Fibroblast of upper back skin (primary cell): ENCODE data around the gene ECHS1.
"Not testable (repeated sequence)": the region's sequence is repeated elsewhere in the genome, so short reads cannot be mapped to it uniquely, and the experiment has no call there.

Experiments
- DNase-seq: peaks from one replicate; pipeline ENCODE4 v3.0.0-alpha.2; 2013

Gene ECHS1

DNA sequence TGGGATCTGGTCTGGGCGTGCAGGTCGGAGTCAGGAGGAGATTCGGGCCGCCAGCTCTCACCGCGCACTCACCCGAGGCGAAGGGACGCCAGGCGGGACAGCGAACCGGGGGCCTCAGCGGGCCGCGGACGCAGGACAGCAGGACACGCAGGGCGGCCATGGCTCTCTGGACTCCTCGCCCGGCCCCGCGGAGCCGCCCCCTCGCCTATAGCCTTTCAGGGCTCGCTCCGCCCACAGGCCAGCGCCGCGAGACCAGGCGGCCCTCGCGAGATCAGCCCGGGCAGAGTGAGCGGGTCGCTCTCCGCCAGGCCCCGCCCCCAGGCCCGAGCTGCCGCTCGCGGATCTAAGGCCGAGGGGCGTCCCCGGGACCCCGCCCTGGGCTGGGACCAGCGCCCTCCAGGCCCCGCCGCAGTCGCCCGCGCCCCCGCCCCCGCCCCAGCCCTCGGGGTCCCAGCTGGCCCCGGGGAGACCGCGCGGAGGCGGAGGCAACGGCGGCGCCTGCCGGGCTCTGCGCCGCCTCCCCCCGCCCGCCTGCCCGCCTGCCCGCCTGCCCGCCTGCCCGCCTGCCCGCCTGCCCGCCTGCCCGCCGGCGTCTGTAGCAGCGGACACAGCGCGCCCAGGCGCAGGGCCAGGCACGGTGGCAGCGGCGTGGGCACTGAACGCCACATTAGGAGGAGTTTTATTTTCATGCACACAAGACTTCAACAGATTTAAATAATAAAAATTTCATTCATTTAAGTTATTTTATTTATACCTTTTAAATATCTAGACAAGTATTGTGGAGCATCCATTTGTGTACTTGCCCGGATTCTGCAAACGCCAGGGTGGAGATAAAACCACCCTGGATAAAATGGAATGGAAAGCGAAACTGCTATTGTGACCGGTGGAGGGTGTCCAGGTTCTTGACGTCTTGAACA lies at the start of gene ECHS1:
Gene ECHS1, minus strand, starts transcription at position 181 of the 917 bp plus-strand sequence. Its CDS starts 21 bp downstream, at position 160.
- peak; percentile 91 for DNase-seq

DNA sequence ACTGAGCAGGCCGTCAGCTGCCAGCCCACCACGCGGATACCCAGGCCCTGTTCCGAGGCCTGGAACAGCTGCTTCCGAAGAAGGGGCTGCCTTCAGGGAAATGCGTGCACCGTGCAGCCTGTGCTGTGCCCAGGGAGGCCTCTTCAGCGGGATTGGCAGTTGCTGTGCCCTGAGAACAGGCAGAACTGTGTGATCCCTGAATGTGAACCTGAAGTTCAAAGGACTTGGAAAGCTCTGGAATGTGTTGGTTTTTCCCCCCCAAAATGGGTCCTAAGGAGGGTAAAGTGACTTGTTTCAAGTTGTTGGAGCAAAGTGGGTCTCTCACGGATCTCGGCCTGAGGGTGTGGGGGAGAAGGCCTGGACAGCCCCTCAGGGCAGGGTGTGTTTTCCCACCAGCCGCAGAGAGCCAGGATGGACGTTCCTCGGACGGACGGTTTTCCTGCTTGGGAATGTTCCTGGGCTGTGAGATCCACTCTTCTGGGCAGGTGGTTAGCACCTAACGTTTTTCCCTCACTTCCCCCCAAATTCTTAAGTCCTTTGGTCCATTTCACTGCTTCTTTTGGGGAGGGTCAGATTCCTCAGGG lies 49.2 kb upstream of the ECHS1 start:
- no peak for DNase-seq

DNA sequence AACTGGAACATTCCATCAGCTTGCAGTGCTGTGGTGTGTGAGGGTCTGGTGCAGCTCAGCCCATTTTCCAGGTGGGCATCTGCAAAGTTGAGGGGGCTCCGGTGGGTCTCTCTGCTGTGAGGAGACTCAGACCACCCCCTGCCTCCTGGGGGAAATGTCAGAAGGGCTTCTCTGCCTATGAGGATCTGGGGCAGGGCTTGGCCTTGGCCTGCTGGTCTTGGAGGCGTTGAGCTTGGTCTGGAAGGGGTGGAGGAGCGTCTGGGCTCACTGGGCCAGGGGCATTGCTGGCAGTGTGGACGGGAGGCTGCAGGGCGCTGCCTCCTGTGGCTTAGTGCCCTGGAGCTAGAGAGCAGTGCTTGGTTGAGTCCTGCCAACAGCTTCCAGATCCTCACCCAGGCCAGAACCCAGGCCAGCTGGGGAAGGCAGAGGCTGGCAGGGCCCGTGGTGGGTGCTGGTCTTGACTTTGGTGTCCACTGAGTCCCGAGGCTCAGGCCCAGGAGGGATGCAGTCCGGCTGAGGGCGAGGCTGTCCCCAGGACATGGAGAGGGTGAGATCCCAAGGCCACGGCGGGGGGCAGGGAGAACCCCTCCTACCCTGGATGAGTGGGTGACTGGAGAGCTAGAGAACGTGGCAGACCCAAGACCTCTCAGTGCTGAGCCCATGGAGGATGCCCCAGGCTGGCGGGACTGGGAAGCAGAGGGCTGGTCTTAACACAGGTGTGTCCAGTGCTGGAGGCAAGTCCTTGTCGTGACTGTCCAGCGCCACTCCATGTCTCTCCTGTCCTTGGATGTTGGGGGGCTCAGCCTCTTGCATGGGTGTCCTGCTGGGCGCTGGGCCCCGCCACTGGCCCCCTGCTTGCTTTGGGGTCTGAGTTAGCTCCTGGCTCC lies 48.4 kb upstream of the ECHS1 start:
- no peak for DNase-seq

DNA sequence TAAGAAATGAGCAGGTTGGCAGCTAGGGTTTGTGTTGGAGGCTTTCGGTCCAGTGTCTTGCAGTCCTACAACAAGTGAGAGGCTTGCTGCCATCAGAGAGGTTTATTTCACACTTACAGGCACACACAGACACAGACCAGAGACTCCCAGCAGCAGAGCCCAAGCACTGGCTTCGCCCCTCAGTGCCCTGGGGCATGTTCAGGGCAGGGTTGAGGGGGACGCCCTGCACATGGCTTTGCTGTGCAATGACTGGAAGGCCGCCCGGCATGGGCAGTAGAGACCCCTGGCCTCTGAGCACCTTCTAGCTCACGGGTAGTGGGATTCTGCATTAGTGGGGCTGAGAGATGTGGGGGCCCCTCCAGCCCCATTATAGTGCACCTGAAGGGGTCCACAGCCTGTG lies 47.4 kb upstream of the ECHS1 start:
- no peak for DNase-seq

DNA sequence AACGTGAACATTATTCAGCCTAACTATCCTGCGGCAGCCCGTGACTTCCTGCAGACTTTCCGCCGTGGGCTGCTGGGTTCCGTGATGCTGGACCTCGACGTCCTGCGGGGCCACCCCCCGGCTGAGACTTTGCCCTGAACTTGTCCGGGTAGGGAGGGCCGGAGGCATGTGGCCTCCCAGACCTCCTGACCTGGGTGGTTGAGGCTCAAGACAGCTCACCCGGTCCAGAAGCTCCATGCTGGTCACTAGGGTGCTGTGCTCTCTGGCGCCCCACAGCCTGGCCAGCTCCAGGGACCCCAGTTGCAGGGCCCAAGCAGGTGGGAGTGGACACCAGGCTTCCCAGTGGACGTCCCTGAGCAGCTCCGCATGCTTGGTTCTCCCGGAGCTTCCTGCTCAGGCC lies 46.9 kb upstream of the ECHS1 start:
- DNase-seq: no peak

DNA sequence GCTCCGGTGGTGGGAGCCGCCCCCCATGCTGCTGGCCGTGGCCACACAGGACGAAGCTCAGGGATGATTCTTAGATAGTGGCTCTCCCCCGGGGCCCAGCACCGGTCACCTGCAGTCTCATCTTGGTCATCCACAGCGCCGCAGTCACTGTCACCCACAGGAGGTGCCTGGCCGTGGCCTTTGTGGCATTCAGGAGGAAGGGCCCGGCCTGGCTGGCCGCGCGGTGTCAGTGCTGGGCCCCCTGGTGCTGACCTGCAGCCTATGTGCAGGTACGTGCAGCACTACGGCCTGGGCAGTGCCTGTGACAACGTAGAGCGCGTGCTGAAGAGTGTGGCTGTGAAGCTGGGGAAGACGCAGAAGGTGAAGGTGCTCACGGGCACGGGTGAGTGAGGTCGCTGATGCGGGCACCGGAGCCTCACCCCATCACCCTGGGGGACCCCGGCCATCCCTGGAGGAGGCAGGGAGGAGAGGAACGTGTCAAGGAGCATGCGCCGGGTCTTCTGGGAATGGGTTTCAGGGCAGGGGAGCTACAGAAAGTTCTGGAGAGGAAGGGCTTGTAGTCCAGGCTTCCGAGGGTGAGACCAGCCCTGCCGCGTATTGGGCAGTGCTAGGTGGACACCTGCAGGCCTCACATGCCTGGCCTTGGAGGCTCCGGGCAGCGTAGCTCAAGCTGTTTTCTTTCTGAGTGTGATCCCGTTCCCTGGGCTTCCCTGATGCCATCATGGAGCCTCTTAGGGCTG lies 46.2 kb upstream of the ECHS1 start:
- no peak for DNase-seq

DNA sequence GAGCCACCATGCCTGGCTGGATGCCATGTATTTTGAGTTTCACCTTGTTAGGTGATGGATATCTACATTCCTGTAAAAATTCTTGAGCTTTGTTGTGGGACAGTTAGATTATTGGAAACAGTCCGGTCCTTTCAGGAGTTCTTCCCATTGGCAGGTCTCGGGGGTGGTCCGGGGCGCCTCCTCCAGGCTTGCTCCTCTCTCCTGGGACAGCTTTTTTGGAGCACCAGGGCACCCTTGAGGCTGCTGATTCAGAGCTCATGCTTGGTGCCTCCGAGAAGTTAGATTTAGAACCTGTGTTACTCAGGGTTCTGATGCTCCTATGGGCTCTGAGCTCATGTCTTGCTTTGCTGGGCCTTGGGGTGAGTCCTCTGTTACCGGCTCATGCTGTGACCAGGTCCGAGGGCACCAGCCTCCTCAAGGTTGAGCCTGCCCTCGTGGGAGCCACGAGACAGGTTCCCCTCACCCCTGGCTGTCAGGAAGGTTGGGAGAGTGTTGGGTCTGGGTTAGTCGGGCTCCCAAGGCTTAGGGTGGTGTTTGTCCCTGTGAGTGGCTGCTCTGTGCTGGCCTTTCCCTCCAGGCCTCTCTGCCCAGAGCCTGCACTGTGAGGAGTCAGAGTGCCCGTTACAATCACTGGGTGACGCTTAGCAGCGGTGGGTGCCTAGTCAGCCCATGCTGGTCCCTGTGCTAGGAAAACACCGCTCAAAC lies 45.3 kb upstream of the ECHS1 start:
- DNase-seq: no peak

DNA sequence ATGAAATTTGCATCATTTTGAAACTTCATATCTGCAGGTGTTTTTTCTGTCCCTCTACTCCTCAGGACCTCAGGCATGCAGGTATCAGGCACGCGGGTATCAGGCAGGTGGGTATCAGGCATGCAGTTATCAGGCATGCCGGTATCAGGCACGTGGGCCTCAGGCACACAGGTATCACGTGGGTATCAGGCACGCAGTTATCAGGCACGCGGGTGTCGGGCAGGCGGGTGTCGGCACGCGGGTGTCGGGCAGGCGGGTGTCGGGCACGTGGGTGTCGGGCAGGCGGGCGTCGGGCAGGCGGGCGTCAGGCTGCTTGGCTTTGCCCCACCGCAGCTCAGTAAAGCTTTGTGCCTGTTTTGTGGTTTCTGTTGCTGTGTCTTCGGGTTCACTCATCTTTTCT lies 42.6 kb upstream of the ECHS1 start:
- DNase-seq: no peak

DNA sequence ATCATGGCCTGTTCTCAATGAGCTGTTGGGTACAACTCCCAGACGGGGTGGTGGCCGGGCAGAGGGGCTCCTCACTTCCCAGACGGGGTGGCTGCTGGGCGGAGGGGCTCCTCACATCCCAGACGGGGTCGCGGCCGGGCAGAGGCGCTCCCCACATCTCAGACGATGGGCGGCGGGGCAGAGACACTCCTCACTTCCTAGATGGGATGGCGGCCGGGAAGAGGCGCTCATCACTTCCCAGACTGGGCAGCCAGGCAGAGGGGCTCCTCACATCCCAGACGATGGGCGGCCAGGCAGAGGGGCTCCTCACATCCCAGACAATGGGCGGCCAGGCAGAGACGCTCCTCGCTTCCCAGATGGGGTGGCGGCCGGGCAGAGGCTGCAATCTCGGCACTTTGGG lies 41.2 kb upstream of the ECHS1 start:
- not testable (repeated sequence) for DNase-seq

DNA sequence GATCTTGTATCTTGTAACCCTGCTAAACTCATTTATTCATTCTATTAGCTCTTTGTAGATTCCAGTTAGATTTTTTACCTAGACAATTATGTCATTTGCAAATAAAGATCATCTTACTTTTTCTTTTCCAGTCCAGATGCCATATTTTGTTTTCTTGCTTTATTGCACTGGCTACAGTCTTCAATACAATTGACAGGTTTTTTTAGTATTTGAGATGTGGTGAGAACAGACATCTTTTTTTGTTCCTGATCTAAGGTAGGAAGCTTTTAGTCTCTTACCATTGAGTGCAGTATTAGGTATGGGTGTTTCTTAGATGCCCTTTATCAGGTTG lies 39.2 kb upstream of the ECHS1 start:
- DNase-seq: no peak

DNA sequence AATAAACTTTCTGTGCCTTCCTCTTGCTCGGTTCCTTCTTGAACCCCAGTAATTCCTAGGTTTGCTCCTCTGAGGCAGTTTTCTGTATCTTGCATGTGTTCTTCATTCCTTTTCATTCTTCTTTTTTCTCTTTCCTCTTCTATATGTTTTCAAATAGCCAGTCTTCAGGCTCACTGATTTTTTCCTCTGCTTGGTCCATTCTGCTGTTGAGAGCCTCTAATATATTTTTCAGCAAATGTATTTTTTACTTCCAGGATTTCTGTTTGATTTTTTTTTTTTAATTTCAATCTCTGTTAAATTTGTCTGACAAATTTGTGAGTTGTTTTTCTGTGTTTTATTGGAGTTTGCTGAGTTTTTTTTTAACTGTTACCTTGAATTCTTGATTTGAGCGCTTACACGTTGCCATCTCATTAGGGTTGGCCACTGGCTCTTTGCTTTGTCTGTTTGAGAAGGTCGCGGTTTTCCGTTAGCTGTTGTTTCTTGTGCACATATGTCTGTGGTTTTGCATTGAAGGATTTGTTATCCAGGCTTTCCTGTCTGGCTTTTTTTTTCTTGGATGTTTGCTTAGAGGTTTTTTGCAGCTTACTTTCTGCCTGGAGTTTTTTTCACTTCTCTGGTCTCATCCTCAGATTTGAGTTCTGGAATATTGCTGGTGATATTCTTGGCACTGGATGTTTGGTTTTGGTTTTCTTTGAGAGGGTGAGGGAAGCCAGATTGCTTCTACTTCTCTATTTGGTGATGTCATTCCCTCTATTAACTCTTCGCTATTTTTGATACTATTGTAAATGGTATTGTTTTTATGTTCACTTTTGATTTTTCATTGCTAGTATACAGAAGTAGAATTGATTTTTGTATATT lies 38.6 kb upstream of the ECHS1 start:
- DNase-seq: no peak

DNA sequence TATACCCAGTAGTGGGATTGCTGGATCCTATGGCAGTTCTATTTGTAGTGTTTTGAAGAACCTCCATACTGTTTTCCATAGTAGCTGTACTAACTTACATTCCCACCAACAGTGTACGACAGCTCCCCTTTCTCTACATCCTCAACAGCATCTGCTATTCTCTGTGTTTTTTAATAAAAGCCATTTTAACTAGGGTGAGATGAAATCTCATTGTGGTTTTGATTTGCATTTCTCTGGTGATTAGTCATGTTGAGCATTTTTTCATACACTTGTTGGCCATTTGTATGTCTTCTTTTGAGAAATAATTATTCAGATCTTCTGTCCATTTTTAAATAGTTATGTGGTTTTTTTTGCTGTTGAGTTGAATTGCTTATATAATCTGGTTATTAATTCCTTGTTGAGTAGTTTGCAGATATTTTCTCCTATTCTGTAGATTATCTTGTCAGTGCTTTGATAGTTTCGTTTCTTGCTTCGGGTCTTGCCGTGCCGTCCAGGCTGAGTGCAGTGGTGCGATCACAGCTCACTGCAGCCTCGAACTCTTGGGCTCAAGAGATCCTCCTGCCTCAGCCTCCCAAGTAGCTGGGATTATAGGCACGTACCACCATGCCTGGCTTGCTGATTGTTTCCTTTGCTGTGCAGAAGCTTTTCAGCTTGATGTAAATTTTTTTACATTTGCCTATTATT lies 32.8 kb upstream of the ECHS1 start:
- DNase-seq: peak; percentile 52

DNA sequence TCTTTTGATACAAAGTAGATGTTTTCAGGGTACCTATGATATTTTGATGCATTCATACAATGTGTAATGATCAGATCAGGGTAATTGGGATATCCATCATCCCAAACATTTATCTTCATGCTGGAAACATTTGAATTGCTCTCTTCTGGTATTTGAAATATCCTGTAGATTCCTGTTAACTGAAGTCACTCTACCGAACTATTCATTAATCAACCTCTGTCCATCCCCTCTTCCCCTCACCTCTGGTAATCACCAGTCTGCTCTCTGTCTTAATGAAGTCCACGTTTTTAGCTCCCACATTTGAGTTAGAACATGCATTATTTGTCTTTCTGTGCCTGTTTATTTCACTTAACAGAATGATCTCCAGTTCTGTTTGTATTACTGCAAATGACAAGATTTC lies 32.1 kb upstream of the ECHS1 start:
- peak; percentile 38 for DNase-seq

DNA sequence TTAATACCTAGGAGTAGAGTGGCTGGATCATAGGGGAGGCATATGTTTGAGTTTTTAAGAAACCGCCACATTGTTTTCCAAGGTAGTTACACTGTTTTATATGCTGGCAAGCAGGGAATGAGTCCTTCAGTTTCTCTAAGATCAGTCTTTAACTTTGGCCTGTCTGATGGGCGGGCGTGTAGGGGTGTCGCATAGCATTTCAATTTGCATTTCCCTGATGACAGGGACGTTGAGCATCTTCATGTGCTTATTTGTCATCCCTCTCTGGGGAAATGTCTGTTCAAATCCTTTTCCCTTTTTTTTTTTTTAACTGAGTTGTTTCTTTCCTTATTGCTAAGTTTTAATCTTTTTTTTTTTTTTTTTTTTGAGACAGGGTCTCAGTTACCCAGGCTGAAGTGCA lies 30.6 kb upstream of the ECHS1 start:
- DNase-seq: no peak

DNA sequence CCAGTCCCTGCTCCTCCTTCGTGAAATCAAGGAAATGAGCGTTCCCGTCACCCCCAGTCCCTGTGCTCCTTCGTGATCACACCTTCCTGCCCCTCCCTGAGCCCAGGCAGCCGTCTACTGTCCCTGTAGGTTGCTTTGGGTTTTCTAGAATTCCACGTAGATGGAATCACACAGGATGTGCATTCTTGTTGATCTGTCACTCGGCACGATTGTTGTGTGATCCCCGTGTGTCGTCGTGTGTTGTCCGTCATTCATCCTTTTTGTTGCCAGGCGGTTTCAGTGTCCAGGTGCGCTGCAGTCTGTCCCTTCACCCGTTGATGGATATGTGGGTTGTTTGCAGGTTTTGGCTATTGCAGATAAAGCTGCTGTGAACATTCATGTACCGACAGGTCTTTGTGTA lies 30.2 kb upstream of the ECHS1 start:
- DNase-seq: no peak

DNA sequence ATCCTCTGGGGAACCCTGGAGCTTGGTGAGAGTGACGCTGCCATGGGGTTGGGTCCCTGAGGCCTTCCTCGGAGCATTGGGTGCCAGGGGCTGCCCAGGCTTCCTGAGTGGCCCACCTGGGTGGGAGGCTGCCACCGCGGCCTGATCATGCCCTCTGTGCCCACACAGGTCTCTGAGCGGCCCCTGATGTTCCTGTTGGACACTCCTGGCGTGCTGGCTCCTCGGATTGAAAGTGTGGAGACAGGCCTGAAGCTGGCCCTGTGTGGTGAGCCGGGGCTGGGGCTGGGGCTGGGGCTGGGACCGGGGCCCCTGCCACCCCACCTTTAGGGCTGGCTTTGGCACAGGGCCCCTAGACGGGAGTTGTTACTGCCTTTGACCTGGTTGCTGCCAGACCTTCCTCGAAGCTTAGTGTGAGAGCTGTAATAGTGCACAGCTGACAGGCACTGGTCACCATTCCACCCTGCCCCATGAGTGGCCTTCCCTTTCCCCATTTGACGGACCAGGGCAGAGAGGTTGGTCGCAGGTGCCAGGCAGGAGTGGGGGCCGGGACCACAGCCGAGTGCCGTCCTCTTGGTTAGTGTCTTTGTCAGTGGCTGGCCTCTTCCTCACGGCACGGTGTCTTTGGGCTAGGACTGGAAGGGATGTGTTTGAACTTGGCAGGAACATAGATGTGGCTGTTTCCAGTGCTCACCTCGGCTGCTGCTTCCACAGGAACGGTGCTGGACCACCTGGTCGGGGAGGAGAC lies 29.0 kb upstream of the ECHS1 start:
- no peak for DNase-seq

DNA sequence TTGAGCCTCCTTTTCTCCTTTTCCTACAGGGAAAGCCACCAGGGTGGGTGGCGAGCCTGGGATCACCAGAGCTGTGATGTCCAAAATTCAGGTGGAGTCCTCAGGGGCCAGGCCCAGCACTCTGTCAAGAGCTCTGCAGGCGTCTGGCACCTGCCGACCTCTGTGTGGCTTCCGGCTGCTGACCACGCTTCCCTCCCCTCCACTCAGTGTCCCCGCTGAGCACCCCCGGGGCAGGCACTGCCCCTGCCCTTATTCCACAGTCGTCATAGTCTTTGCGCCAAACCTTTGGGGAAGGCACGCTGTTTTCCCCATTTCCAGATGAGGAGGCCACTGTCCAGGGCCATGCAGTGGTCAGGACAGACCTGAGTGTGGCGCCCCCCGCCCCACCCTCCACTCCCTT lies 28.3 kb upstream of the ECHS1 start:
- no peak for DNase-seq

DNA sequence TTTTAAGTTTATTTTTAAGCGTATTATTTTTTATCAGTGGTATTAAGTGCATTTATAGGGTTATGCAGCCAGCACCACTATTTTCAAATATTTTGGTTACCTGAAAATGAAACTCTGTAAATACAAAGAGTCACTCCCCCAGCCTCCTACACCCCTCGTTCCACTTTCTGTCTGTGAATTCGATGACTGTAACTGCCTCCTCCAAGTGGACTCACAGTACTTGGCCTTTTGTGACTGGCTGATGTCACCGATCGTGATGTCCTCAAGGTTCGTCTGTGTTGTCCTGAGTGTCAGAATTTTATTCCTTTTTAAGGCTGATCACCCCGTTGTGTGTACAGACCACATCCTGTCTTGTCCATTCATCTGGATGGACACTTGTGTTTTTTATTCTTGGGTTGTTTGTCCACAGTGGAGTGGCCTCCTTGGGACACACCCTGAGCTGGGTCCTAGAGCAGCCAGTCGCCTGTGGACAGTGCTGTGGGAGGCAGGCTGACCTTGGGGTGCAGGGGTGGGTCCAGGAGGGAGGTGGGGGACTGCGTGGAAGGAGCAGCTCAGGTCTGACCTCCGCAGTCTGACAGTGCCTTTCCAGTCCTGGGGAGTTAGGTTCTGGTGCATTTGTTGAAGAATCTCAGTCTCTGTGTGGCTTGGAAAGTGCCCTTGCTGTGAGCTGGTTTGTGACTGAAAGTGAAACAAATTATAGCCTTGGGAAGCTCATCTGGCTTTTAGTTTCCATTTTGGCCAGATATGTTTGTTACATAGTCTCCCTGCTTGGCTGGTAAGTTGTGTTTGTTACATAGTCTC lies 27.7 kb upstream of the ECHS1 start:
- no peak for DNase-seq

DNA sequence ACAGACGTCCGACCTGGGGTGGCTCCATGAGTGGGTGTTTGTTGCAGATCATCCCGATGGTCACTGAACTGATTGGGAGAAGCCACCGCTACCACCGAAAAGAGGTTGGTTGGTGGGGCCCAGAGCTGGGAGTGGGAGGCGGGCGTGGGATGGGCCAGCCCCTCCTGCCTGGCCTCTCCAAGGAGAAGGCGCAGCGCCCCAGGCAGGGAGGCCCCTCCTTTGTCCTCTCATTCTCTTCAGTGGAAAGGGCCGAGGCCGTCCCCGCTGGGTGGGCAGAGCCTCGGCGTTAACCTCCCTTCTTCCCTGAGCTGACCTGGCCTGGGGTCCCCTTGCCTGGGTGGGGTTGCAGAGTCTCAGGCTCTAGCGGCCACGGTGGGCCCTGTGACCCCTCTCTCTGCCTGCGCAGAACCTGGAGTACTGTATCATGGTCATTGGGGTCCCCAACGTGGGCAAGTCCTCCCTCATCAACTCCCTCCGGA lies 26.0 kb upstream of the ECHS1 start:
- no peak for DNase-seq
